Myocyte (in vitro differentiated cells): ENCODE measurements around the gene ACSS1. TPM values are rescaled to one million over a fixed set of nuclear protein-coding genes. Genes with fewer than 3 reads are reported as not detected.

Experiments used
- DNase-seq: peaks from one replicate; pipeline ENCODE4 v3.0.0-alpha.2; 2012; ENCODE audit warnings: low read depth
- total RNA-seq: library from RNA; depleted of rRNA; stranded (reverse); fragments of >200 nt; gene quantifications from 2 replicates; pipeline ENCODE4 v1.2.3, GENCODE V29; 2014

ACSS1 gene
- total RNA-seq, 1 donor from 2014 or later = 1.3 TPM

- no peak for DNase-seq
Observed at GRCh38 chr20:24980291-24981053, 77.5 kb downstream of the ACSS1 start.

DNA sequence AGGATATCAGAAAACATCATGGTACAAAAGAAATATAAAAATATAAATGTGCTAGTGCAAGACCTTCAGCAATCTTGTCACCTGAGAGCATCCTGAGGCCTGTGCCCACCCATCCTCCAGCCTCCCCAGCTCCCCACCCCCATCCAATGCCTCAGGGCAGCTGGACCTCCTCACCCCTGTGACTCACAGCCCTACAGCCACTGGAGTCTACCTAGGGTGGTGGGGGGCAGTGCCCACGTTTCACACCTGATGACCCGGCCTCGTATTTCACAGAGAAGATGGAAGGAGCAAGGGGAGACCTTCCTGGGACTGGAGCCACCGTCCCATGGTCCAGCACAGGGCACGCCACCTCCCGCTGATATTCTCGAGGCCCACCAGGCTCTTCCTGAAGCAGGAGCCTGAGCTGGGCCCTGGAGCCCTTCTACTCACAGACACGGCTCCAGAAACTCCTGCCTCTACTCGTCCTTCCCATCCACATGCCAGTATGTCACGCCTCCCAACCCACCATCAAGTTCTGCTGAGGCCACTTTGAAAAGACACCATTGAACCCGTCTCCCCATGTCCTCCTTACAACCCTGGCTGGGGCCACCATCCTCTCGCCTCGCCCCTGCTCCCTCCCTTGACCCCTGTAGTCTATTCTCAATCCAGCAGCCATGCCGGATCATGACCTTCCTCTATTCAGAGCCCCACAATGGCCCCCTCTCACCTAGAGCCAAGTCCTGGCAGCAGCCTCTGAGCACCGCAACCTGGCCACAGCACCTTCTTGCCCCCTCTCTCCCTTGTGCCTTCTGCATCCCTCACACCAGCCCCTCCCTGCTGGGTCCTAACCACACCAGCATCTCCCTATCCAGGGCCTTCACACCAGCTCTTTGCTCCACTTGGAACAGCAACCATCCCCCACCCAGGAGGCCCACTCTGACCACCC, 78.6 kb downstream of the ACSS1 start:
- DNase-seq = no peak

DNA sequence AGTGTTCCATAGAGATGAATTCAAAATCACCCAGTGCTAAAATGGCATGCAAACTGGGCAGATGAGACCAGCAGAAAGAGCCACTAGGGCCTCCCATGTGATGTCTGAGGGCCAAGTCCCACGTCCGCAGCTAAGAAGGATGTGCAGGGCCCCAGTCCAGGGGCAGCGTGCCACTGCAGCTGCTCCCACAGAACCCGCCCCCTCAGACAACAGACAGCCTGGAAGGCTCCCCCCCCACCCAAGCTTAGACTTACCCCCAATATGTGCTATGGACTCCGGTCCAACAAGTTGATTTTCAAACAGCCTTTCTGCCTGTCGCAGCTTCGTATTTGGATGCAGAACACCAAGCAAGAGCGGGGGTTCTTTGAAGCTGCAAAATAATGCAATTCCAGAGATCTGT, 79.4 kb downstream of the ACSS1 start:
- no peak for DNase-seq

- no peak for DNase-seq
Observed at GRCh38 chr20:24977797-24978196, 80.1 kb downstream of the ACSS1 start.

GRCh38 chr20:24977336-24977735, 80.6 kb downstream of the ACSS1 start:
- no peak for DNase-seq

DNA sequence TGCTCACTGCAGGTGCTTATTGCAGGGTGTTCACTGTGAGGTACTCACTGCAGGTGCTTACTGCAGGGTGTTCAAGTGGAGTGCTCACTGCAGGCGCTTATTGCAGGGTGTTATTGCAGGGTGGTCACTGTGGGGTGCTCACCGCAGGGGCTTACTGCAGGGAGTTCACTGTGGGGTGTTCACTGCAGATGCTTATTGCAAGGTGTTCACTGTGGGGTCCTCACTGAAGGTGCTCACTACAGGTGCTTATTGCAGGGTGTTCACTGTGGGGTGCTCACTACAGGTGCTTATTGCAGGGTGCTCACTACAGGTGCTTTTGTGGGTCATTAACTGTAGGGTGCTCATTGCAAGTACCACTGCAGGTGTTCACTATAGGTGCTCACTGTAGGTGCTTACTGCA, 85.6 kb downstream of the ACSS1 start:
- DNase-seq = no peak

GRCh38 chr20:24971376-24972101, 86.4 kb downstream of the ACSS1 start:
- DNase-seq = no peak

- DNase-seq = no peak
Observed at GRCh38 chr20:24970754-24971153, 87.2 kb downstream of the ACSS1 start.

- DNase-seq = no peak
Observed at GRCh38 chr20:24970030-24970553, 87.8 kb downstream of the ACSS1 start.

GRCh38 chr20:24969186-24970029, 88.5 kb downstream of the ACSS1 start:
- no peak for DNase-seq

GRCh38 chr20:24968278-24968800, 89.6 kb downstream of the ACSS1 start:
- DNase-seq = no peak

DNA sequence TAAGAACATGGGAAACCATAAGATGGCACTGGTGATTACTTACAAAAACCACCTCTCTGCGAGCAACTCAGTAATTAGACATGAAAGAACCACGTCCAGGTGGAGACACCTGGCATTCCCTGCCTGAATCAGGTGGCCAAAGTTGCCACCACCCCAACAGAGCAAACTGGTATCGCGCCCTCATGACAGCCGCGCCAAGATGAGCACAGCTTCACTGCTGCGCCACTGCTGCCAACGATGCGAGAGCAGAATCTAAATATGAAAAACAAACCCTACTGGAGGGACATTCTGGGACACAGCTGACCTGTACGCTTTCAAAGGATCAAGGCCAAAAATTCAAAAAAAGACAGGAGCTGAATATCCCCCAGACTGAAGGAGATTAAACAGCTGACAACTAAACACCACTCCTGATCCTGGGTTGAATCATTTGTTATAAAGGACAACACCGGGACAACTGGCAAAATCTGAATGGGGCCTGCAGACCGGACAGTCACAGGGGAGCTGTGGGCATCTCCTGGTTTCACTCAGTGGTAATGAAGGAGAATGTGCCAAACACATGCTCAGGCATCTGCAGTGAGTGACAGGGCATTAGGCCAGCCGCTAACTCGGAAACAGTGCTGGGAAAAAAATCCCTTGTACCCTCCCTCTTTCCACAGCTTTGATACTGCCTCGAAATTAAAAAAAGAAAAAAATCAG, 91.5 kb downstream of the ACSS1 start:
- DNase-seq = peak; percentile 88

DNA sequence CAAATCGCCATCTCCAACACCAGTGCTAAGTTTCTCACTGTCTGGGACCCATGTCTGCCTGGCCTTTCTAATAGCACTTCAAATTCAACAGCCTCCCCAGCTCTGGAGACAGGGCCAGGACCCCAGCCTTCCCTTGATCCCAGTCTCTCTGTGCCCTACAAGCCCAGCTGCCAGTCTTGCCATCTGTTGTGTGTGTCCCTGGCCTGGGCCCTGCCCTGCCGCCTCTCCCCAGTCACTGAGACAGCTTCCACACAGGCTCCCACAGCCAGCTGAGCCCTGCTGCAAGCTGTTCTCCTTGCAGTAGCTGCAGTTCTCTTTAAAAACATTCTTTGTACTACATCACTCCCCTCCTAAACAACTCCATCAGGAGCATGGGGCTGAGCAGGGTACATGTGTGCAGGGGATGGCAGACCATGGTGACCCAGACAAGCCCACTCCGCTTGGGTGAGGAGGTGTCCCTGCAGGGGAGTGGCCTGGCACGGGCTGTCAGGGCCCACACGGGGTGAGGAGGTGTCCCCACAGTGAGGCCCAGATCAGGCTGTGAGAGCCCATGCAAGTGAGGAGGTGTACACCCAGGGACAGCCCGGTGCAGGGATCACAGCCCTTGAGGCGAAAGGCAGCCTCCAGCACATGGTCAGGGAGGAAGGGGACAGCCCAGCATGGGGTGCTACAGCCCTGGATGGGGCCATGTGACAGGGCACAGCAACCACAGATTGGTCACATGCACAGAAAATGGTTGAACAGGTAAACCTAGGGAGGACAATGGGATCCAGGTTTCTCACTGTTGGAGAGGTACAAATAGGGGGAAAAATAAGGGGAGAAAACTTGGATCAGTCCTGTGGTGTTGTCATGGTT, 92.6 kb downstream of the ACSS1 start:
- peak; percentile 83 for DNase-seq

- DNase-seq = peak; percentile 83
Observed at GRCh38 chr20:24964506-24964840, 93.5 kb downstream of the ACSS1 start.

- DNase-seq = no peak
Observed at GRCh38 chr20:24963672-24964505, 94.0 kb downstream of the ACSS1 start.

- peak; percentile 41 for DNase-seq
Observed at GRCh38 chr20:24962510-24962909, 95.4 kb downstream of the ACSS1 start.

GRCh38 chr20:24962182-24962492, 95.8 kb downstream of the ACSS1 start:
- no peak for DNase-seq
